Measurements from ENCODE around the gene DEF6. TPM values are rescaled to one million over a fixed set of nuclear protein-coding genes. Genes with fewer than 3 reads are reported as not detected.

The DEF6 gene
- total and polyA plus RNA-seq, 2 of the 13 experiments (the other 11 are each of a cell fraction or from before 2014, with no cell fraction given), result 5.2 to 10.0 TPM

GRCh38 chr6:35297601-35298481, at the start of gene DEF6 (continued):
- TF ChIP-seq PHF20 (CRISPR knock-in tag; IDR thresholded peaks at IDR 0.05), result peak; percentile 61; the same call in 1 of the 2 replicates
- TF ChIP-seq UBTF (CRISPR knock-in tag; IDR thresholded peaks at IDR 0.05), result peak; percentile 80
- 0 out of 2 replicates have a peak, but pooled peaks have one; percentile 45 for TF ChIP-seq ZNF143 (CRISPR knock-in tag; IDR thresholded peaks at IDR 0.05)
- no peak for TF ChIP-seq NCOA5 (CRISPR knock-in tag; IDR thresholded peaks at IDR 0.05)
- peak; percentile 91; the same call in 1 of the 2 replicates for TF ChIP-seq ZNF576 (CRISPR knock-in tag; IDR thresholded peaks at IDR 0.05)
- TF ChIP-seq ZNF777 (CRISPR knock-in tag; IDR thresholded peaks at IDR 0.05), result peak; percentile 69
- peak; percentile 93 for TF ChIP-seq KDM5B (CRISPR knock-in tag; IDR thresholded peaks at IDR 0.05; ENCODE audit: borderline replicate concordance)
- TF ChIP-seq THAP9 (CRISPR knock-in tag; IDR thresholded peaks at IDR 0.05; ENCODE audit: borderline replicate concordance), result peak; percentile 79; the same call in 1 of the 2 replicates
- TF ChIP-seq PITX1 (CRISPR knock-in tag; IDR thresholded peaks at IDR 0.05), result peak; percentile 76
- TF ChIP-seq ZBTB42 (CRISPR knock-in tag; IDR thresholded peaks at IDR 0.05), result peak; percentile 77; the same call in 1 of the 2 replicates
- TF ChIP-seq ZBTB7A (CRISPR knock-in tag; IDR thresholded peaks at IDR 0.05), result peak; percentile 91; the same call in 1 of the 2 replicates
- TF ChIP-seq ZNF350 (CRISPR knock-in tag; IDR thresholded peaks at IDR 0.05; ENCODE audit: borderline replicate concordance, low read depth), result peak; percentile 93
- peak; percentile 59; the same call in 1 of the 2 replicates for TF ChIP-seq HMGXB3 (CRISPR knock-in tag; IDR thresholded peaks at IDR 0.05; ENCODE audit: borderline replicate concordance)
- TF ChIP-seq HDAC1 (CRISPR knock-in tag; IDR thresholded peaks at IDR 0.05), result peak; percentile 90
- peak; percentile 79; the same call in 1 of the 2 replicates for TF ChIP-seq ZNF678 (CRISPR knock-in tag; IDR thresholded peaks at IDR 0.05)
- TF ChIP-seq LBX2 (CRISPR knock-in tag; IDR thresholded peaks at IDR 0.05; ENCODE audit: borderline replicate concordance), result no peak
- peak; percentile 52; the same call in 1 of the 2 replicates for TF ChIP-seq GZF1 (CRISPR knock-in tag; IDR thresholded peaks at IDR 0.05)

All from HepG2 (cell line).